Gastroesophageal sphincter (tissue), 4 donors: ENCODE results near the gene PDXK. TPM values are rescaled to one million over a fixed set of nuclear protein-coding genes. Genes with fewer than 3 reads are reported as not detected.

ENCODE experiments used
- ATAC-seq: fragments of 150-250 bp; one replicate; pipeline ENCODE4 v1.9.1; 2016; ENCODE audit warnings: mild to moderate bottlenecking, moderate library complexity
- H3K27ac ChIP-seq, 4 donors: fragments of 200-600 bp; sonication (generic) in 3 of 4; 1 replicate in 3 of 4; 2 replicates in 1 of 4; pipeline ENCODE4 v1.5.1; 2016 to 2019
- H3K27me3 ChIP-seq: fragments of 200-600 bp; sonication (generic); one replicate; pipeline ENCODE4 v1.5.1; 2019
- H3K36me3 ChIP-seq, 2 donors: fragments of 200-600 bp; sonication (generic); one replicate each; pipeline ENCODE4 v1.5.1; 2019; ENCODE audit warnings: control low read depth in 1 of 2
- H3K4me1 ChIP-seq, 3 donors: fragments of 200-600 bp; sonication (generic); 1 replicate in 2 of 3; 2 replicates in 1 of 3; pipeline ENCODE4 v1.5.1; 2016 to 2019; ENCODE audit warnings: control low read depth in 2 of 3
- H3K4me3 ChIP-seq, 2 donors: fragments of 200-600 bp; sonication (generic); one replicate each; pipeline ENCODE4 v1.5.1; 2019; ENCODE audit warnings: mild to moderate bottlenecking in 1 of 2, moderate library complexity in 1 of 2
- H3K9me3 ChIP-seq, 3 donors: fragments of 200-600 bp; sonication (generic); one replicate each; pipeline ENCODE4 v1.5.1; 2017 to 2019; ENCODE audit warnings: control low read depth in 2 of 3
- CTCF ChIP-seq, 4 experiments: fragments of 200-600 bp in 2 of 4; fragments of 450-650 bp in 2 of 4; sonication (generic) in 1 of 4; IDR thresholded peaks; one replicate each; pipeline ENCODE4 v1.5.1; 2017 to 2019; ENCODE audit warnings: antibody characterized with exemption in 4 of 4, mild to moderate bottlenecking in 2 of 4, moderate library complexity in 2 of 4
- EP300 ChIP-seq: sonication (generic); formaldehyde crosslinking; IDR thresholded peaks from one replicate; pipeline ENCODE4 v1.6.1; 2017; ENCODE audit warnings: antibody characterized with exemption, mild to moderate bottlenecking
- POLR2A ChIP-seq, 2 donors: fragments of 450-650 bp; IDR thresholded peaks; one replicate each; pipeline ENCODE4 v1.6.1; 2017; ENCODE audit warnings: antibody characterized with exemption in 2 of 2, mild to moderate bottlenecking in 2 of 2, moderate library complexity in 1 of 2
- POLR2AphosphoS5 ChIP-seq: sonication (generic); formaldehyde crosslinking; IDR thresholded peaks from one replicate; pipeline ENCODE4 v1.6.1; 2017; ENCODE audit warnings: antibody characterized with exemption
- WGBS, 2 donors: methylation state at CpG; one replicate each; pipeline ENCODE4 v1.1.5; 2018; ENCODE audit warnings: low coverage in 1 of 2; 5-methylcytosine and 5-hydroxymethylcytosine counted together
- total RNA-seq, 4 donors: library from RNA; depleted of rRNA; stranded (reverse); fragments of >200 nt; gene quantifications; one replicate each; pipeline ENCODE4 v1.1.0, GENCODE V29; 2016

PDXK gene
- total RNA-seq, 4 donors from 2014 or later = 24.4 to 42.2 (median 33.0) TPM

- WGBS, 2 donors = 60 to 66% methylated on average over 1 to 4 of the region's 16 CpGs
- Histone ChIP-seq H3K9me3 (no peaks in the 10 kb centered on the region), H3K27me3 (no peaks in the 10 kb centered on the region), H3K27ac (peak overlapping the region in 1 of 4 donors; percentile 87), H3K36me3 (peaks cover 0 to 11% of the 10 kb centered on the region in 2 donors), H3K4me1 (peaks cover 0 to 55% (median 21%) of the 10 kb centered on the region in 3 donors), H3K4me3 (peak overlapping the region; percentile 54 to 95)
- ATAC-seq = no peak
- TF ChIP-seq CTCF (IDR thresholded peaks at IDR 0.05) (no peak), POLR2A (IDR thresholded peaks at IDR 0.05) (no peak), EP300 (no peak), POLR2AphosphoS5 (no peak)
Measured at GRCh38 chr21:43720539-43721166, 1.7 kb downstream of the PDXK start.

- Histone ChIP-seq H3K4me3 (no peak overlapping the region), H3K36me3 (peaks cover 0 to 11% of the 10 kb centered on the region in 2 donors), H3K27me3 (no peaks in the 10 kb centered on the region), H3K9me3 (no peaks in the 10 kb centered on the region), H3K4me1 (peaks cover 0 to 61% (median 22%) of the 10 kb centered on the region in 3 donors), H3K27ac (no peak overlapping the region)
- 100% methylated on average over 3 of the region's 4 CpGs; no CpG with 5 or more reads in 1 of the 2 donors for WGBS, 2 donors
- TF ChIP-seq CTCF (IDR thresholded peaks at IDR 0.05) = no peak
- no peak for TF ChIP-seq EP300
- TF ChIP-seq POLR2A (IDR thresholded peaks at IDR 0.05) = no peak
- no peak for TF ChIP-seq POLR2AphosphoS5
- no peak for ATAC-seq
Measured at GRCh38 chr21:43721206-43721605, 2.3 kb downstream of the PDXK start.

- TF ChIP-seq POLR2AphosphoS5 (no peak), EP300 (no peak), POLR2A (IDR thresholded peaks at IDR 0.05) (no peak), CTCF (IDR thresholded peaks at IDR 0.05) (no peak)
- Histone ChIP-seq H3K27me3 (no peaks in the 10 kb centered on the region), H3K4me1 (peaks cover 0 to 68% (median 29%) of the 10 kb centered on the region in 3 donors), H3K36me3 (peaks cover 0 to 11% of the 10 kb centered on the region in 2 donors), H3K4me3 (no peak overlapping the region), H3K9me3 (no peaks in the 10 kb centered on the region), H3K27ac (no peak overlapping the region)
- ATAC-seq = no peak
- 72% methylated on average over 2 of the region's 3 CpGs; no CpG with 5 or more reads in 1 of the 2 donors for WGBS, 2 donors
Measured at GRCh38 chr21:43721939-43722338, 3.0 kb downstream of the PDXK start.

GRCh38 chr21:43723648-43724047, 4.7 kb downstream of the PDXK start:
- peaks cover 0 to 11% of the 10 kb centered on the region in 2 donors for H3K36me3 ChIP-seq
- no peaks in the 10 kb centered on the region for H3K27me3 ChIP-seq
- H3K9me3 ChIP-seq = no peaks in the 10 kb centered on the region
- no peak for ATAC-seq
- TF ChIP-seq POLR2AphosphoS5 (no peak), POLR2A (IDR thresholded peaks at IDR 0.05) (no peak), EP300 (no peak), CTCF (IDR thresholded peaks at IDR 0.05) (no peak)
- 100% methylated on average over 2 of the region's 12 CpGs; no CpG with 5 or more reads in 1 of the 2 donors for WGBS, 2 donors
- H3K4me3 ChIP-seq = no peak overlapping the region
- no peak overlapping the region for H3K27ac ChIP-seq
- peaks cover 3 to 79% (median 40%) of the 10 kb centered on the region in 3 donors for H3K4me1 ChIP-seq
